KG1 (cell line): ENCODE measurements around the gene SMYD3.
A peak's percentile ranks its signal among the peaks of the same experiment; 100 is the strongest.

Source experiments
- DNase-seq: peaks from one replicate; lab custom pipeline; 2025; lab: John Stamatoyannopoulos, UW

The SMYD3 gene

DNA sequence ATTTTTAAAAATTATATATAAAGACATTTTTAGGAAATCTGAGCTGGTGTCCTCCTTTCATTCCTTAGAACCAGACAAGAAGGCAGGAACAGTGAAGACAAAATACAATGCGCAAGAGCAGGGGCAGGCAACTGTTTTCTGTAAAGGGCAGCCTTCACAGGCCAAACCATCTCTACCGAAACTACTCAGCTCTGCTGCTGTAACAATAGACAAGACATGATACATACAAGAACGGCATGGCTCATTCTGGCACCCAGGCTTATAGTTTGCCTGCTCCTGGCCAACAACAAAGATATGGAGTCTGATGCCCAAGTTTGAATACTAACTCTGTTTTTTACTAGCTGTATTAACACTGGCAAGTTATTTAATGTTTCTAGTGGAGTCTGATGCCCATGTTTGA, 232.0 kb downstream of the SMYD3 start:
- no peak for DNase-seq

GRCh38 chr1:246274186-246274585, 232.9 kb downstream of the SMYD3 start:
- no peak for DNase-seq

GRCh38 chr1:246271516-246271915, 235.6 kb downstream of the SMYD3 start:
- no peak for DNase-seq

DNA sequence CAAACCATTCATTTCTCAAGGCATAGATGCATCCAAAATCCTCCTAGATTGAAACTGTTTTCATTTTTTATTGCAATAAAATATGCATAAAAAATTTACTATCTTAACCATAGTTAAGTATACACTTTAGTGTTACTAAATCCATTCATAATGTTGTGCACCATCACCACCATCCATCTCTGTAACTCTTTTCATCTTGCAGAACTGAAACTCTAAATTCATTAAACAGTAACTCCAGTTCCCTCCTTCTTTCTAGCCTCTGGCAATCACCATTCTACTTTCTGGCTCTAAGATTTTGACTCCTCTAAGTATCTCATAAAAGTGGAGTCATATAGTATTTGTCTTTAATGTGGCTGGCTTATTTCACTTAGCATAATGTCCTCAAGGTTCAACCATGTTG, 236.8 kb downstream of the SMYD3 start:
- DNase-seq = no peak

DNA sequence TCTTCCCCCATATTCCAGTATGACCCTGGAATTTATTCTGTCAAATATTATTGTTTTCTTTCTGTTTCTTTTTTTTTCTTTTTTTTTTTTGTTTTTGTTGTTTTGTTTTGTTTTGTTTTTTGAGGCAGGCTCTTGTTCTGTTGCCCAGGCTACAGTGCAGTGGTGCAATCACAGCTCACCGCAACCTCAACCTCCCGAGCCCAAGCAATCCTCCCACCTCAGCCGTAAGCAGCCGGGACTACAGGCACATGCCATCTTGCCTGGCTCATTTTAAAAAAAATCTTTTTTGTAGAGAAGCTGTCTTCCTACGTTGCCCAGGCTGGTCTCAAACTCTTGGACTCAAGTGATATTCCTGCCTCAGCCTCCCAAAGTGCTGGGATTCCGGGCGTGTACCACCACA, 237.6 kb downstream of the SMYD3 start:
- DNase-seq = no peak

DNA sequence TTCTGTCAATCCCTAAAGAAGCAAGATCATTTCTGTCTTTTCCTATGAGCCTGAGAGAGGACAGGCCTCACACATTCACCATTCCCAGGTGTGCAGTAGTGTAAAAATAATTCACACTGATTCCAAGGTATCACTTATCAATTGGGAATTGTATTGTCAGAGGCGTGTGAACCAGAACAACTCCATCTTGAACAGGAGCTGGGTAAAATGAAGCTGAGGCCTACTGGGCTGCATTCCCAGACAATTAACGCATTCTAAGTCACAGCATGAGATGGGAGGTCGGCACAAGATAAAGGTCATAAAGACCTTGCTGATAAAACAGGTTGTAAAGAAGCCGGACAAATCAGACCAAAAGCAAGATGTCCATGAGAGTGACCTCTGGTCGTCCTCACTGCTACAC, 239.2 kb downstream of the SMYD3 start:
- DNase-seq = no peak

DNA sequence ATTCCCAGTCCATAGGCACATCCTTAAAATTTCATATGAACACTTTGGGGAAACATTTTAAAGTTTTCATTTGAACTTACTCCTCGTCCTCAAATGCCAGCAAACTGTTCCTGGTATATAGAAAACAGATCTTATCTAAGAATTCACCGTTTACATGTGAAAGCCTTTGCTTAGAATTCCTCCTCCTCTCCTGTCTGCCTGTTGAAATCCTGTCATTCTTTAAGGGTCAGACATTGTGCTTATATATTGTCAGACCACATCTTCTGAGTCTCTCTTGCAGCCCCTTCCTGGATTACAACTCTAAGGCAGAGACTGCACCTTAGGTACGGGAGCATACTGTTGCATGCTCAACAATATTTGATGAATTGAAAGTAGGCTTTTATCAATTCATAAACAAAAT, 239.7 kb downstream of the SMYD3 start:
- DNase-seq = no peak

- no peak for DNase-seq
These were observed 241.6 kb downstream of the SMYD3 start for GRCh38 chr1:246265481-246265880.

DNA sequence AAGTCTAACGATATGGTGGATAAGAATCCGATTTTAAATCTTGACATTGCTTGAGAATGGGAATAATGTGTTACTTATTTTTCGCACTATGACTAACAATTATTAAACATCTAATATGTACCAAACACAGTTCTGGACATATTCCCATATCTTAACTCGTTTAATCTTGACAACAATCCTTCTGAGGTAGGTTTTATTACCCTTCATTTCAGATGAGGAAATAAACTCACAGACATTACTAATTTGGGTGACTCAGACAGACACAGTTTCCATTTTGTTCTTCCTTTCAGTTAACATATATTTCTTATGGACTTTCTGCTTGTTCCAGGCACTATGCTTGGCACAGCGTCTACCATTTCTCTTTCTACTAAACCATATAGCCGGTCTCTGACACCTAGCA, 244.8 kb downstream of the SMYD3 start:
- no peak for DNase-seq

- DNase-seq = no peak
These were observed 245.4 kb downstream of the SMYD3 start for GRCh38 chr1:246261639-246262038.

GRCh38 chr1:246258250-246258649, 248.8 kb downstream of the SMYD3 start:
- no peak for DNase-seq

DNA sequence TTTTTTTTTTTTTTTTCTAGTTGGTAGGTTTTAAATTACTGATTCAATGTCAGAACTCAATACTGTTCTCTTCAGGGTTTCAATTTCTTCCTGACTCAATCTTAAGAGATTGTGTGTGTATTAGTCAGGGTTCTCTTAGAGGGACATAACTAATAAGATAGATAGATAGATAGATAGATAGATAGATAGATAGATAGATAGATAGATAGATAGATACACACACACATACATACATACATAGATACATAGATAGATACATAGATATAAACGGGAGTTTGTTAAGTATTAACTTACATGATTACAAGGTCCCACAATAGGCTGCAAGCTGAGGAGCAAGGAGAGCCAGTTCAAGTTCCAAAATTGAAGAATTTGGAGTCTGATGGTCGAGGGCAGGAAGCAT, 251.3 kb downstream of the SMYD3 start:
- DNase-seq = no peak

DNA sequence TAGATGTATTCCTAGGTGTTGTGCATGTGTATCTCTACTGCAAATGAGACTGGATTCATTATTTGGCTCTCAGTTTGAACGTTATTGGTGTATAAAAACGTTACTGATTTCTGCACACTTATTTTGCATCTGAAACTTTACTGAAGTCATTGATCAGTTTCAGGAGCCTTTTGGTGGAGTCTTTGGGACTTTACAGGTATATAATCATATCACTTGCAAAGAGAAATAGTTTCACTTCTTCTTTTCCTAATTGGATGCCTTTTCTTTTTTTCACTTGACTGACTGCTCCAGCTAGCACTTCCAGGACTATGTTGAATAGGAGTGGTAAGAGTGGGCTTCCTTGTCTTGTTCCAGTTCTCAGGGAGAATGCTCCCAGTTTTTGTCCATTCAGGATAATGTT, 252.2 kb downstream of the SMYD3 start:
- DNase-seq = no peak

- DNase-seq = no peak
These were observed 260.6 kb downstream of the SMYD3 start for GRCh38 chr1:246246430-246246829.

DNA sequence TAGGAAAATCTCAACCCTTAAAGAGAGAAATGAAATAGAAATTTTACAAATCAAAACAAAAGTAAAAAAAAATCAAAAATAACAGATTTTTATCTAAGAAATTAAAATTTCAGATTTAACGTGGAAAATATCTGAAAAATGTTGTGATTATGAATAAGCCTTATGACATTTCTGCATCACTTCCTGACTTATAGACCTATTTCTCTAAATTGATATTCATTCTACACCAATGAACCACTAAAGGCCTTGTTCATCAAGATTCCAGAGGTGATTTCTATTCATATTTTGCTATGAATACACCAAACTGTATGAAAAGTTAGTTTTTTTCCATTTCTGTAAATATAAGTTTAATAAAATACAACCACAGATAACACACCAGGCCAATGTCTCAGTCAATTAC, 261.5 kb downstream of the SMYD3 start:
- DNase-seq = no peak

- DNase-seq = no peak
These were observed 275.0 kb downstream of the SMYD3 start for GRCh38 chr1:246232126-246232525.

GRCh38 chr1:246226041-246226440, 281.0 kb downstream of the SMYD3 start:
- no peak for DNase-seq

GRCh38 chr1:246221485-246222255, 285.4 kb downstream of the SMYD3 start:
- DNase-seq = no peak

DNA sequence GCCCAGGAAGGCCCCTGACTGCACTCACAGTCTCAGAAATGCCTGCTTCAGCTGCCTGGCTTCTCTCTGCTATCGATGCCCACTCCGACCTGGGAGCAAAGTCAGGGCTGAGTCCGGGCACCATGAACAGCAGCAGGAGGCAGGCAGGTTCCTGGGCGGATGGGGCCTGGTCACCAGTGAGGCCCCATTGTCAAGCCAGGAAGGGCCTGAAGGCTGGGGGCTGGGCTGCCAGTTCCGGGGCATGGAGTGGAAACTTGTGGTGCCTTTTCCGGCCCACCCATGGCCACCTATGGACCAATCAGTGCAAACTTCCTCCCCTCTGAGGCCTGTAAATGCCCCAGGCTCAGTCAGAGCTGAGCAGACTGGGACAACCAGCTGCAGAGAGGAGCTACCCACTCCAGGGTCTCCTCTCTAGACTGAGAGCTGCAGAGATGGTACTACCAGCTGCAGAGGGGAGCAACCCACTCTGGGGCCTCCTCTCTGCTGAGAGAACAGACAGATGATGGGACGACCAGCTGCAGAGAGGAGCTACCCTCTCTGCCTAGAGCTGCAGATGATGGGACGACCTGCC, 286.5 kb downstream of the SMYD3 start:
- no peak for DNase-seq

GRCh38 chr1:246219508-246220030, 287.5 kb downstream of the SMYD3 start:
- no peak for DNase-seq

DNA sequence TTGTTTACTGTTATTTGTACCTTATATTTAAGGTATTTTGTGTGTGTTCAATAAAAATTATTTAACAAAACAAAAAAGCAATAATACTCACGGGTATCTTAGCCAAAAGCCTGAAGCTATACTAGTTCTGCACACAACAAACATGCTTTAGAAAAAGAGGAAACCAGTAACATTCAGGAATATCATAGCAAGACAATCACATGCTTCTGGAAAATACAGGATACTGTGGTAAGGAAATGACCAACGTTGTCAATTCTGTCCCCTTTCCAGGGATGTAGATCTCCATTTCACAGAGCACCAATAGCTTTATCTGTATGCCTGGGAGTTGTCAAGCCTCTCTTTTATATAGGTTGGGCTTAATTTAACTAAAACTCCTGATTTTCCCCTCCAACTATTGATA, 288.4 kb downstream of the SMYD3 start:
- no peak for DNase-seq

DNA sequence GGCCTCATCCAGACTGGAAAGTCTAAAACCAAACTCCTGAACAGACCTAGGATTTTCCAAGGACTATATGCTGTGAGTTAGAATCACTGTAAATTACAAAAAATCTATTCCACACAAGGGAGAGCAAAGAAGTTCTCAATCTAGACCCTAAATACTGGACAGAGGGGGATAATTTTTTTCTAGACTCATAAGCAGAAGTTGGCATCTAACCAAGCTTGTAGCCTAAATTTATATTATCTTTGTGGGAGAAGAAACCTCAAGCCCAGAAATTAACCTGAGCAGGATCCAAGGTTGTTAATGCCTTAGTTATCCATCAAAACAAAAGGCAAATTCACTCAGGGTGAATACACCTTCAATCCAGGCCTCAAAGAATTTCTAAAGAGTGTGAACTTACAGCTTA, 290.2 kb downstream of the SMYD3 start:
- DNase-seq = peak; percentile 33

GRCh38 chr1:246215510-246215903, 291.6 kb downstream of the SMYD3 start:
- DNase-seq = no peak
